ENCODE measurements around the gene ANKMY2.

- TF ChIP-seq, protein P1, sequence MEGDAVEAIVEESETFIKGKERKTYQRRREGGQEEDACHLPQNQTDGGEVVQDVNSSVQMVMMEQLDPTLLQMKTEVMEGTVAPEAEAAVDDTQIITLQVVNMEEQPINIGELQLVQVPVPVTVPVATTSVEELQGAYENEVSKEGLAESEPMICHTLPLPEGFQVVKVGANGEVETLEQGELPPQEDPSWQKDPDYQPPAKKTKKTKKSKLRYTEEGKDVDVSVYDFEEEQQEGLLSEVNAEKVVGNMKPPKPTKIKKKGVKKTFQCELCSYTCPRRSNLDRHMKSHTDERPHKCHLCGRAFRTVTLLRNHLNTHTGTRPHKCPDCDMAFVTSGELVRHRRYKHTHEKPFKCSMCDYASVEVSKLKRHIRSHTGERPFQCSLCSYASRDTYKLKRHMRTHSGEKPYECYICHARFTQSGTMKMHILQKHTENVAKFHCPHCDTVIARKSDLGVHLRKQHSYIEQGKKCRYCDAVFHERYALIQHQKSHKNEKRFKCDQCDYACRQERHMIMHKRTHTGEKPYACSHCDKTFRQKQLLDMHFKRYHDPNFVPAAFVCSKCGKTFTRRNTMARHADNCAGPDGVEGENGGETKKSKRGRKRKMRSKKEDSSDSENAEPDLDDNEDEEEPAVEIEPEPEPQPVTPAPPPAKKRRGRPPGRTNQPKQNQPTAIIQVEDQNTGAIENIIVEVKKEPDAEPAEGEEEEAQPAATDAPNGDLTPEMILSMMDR (IDR thresholded peaks at IDR 0.05), result no peak
- no peak for TF ChIP-seq POLR2AphosphoS5 (IDR thresholded peaks at IDR 0.05)
Observed at GRCh38 chr7:16627236-16627635, 18.3 kb downstream of the ANKMY2 start.

Measured in sigmoid colon (tissue), 4 donors.